A549 treated with AZD9567 at 1 μM for 4 hours (cell line): ENCODE measurements around the gene KANTR. TPM values are rescaled to one million over a fixed set of nuclear protein-coding genes. Genes with fewer than 3 reads are reported as not detected.

Experiments
- total RNA-seq: library from RNA; stranded (reverse); fragments of 200-300 nt; extraction: Qiagen RNA extraction; gene quantifications from 5 replicates; pipeline ENCODE4 v1.2.3, GENCODE V29; 2022; ENCODE audit not compliant: insufficient read depth

The KANTR gene, protein sequence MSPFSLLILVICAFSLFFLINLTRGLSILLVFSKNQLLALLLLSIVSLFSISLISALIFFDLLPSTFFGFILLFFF
- total RNA-seq: 1.0 to 1.9 TPM (median 1.4 TPM) in 5 replicates

GRCh38 chrX:53093748-53094581 lies at the start of gene KANTR:
KANTR (plus strand) TSS chrX:53094142; CDS start chrX:53124273, 30,131 bp downstream.

GRCh38 chrX:53048169-53049126 lies 45.5 kb upstream of the KANTR start, which contains the start of gene GPR173:
GPR173 (plus strand) TSS chrX:53048789; CDS start chrX:53076622, 27,833 bp downstream.

DNA sequence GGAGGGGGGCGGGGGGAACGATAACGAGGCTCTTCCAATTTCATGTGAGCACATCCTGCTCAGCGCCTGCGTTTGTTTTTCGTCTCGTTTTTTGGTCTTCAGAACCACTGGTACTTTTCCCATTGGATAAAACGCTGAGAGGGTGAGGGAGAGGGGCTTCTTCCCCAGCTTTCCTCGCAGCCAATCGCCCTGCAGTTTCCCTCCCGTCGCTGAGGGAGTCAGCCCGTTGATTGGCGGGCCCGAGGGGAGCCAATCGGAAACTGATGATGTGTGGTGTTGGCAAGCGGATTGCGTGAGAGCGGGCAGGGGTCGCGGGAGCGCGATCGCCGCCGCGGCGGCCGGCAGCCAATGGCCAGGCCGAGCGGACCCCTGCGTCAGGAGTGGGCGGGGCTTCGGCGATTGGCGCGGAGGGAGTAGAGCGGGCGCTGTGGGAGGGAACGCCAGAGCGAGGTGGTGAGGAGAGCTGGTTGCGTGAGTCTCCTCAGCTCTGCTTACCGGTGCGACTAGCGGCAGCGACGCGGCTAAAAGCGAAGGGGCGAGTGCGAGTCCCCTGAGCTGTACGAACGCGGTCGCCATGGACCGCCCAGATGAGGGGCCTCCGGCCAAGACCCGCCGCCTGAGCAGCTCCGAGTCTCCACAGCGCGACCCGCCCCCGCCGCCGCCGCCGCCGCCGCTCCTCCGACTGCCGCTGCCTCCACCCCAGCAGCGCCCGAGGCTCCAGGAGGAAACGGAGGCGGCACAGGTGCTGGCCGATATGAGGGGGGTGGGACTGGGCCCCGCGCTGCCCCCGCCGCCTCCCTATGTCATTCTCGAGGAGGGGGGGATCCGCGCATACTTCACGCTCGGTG lies 11.8 kb upstream of the KANTR start, which contains the start of gene TSPYL2:
Gene TSPYL2, plus strand, starts transcription at position 443 of the 848 bp plus-strand sequence. Its CDS starts 132 bp downstream, at position 575.

Other genes starting within 250 kb of the KANTR start
- gene XAGE3, start 226.1 kb upstream of the KANTR start, total RNA-seq: not detected in 5 replicates
- 13.9 to 16.3 TPM (median 15.1 TPM) in 5 replicates for gene FAM156B, start 196.8 kb upstream of the KANTR start, total RNA-seq
- 5.4 to 18.0 TPM (median 14.5 TPM) in 5 replicates for gene FAM156A, start 135.6 kb upstream of the KANTR start, total RNA-seq
- 0.02 TPM in 1 of 5 replicates, not detected in the others for gene GPR173, start 45.4 kb upstream of the KANTR start, total RNA-seq
- gene TSPYL2, start 11.8 kb upstream of the KANTR start, total RNA-seq: 11.9 to 21.1 TPM (median 19.1 TPM) in 5 replicates
- 39.1 to 55.3 TPM (median 52.4 TPM) in 5 replicates for gene KDM5C, start 131.1 kb downstream of the KANTR start, total RNA-seq
- gene IQSEC2, start 187.4 kb downstream of the KANTR start, total RNA-seq: 31.4 to 42.4 TPM (median 34.7 TPM) in 5 replicates